Duodenal mucosa (tissue), 2 donors: Measurements from ENCODE around the gene KCTD10.

Source experiments
- H3K27ac ChIP-seq: one replicate; pipeline ENCODE4 v1.7.0; 2013; ENCODE audit warnings: low read depth, low read length
- H3K27me3 ChIP-seq, 2 donors: one replicate each; pipeline ENCODE4 v1.7.0; 2013; ENCODE audit warnings: low read length in 2 of 2, control low read depth in 1 of 2; ENCODE audit not compliant: insufficient read depth in 2 of 2, control insufficient read depth in 1 of 2
- H3K36me3 ChIP-seq, 2 donors: one replicate each; pipeline ENCODE4 v1.7.0; 2013; ENCODE audit warnings: low read length in 2 of 2, control low read depth in 1 of 2; ENCODE audit not compliant: insufficient read depth in 2 of 2, control insufficient read depth in 1 of 2
- H3K4me1 ChIP-seq, 2 donors: one replicate each; pipeline ENCODE4 v1.7.0; 2013; ENCODE audit warnings: low read length in 2 of 2, control low read depth in 1 of 2; ENCODE audit not compliant: insufficient read depth in 2 of 2, control insufficient read depth in 1 of 2
- H3K4me3 ChIP-seq, 2 donors: one replicate each; pipeline ENCODE4 v1.7.0; 2013; ENCODE audit warnings: low read length in 2 of 2, low read depth in 1 of 2
- H3K9ac ChIP-seq, 2 donors: one replicate each; pipeline ENCODE4 v1.7.0; 2013; ENCODE audit warnings: low read length in 2 of 2, low read depth in 1 of 2
- H3K9me3 ChIP-seq, 2 donors: one replicate each; pipeline ENCODE4 v1.7.0; 2013; ENCODE audit warnings: low read length in 2 of 2, control low read depth in 1 of 2; ENCODE audit not compliant: control insufficient read depth in 1 of 2

Gene KCTD10

DNA sequence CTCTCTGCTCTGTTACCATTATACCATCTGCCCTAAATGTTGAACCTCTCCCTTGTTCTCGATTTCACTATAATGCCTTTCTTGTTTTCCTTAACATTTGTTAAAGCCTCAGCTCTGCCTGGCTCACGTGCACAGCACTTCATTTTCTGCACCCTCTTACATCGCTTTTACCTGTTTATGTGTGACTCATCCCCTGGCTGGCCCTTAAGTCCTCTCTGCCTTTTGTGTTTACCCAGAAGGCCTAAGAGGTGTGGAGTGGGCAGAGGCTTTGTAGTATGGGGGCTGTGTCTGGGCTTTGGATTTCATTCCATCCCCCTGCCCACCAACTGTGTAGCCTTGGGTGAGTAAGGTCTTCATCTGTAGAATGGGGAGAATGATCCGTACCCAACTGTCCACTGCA, 36.9 kb upstream of the KCTD10 start:
- no peak overlapping the region for H3K9ac ChIP-seq
- no peak overlapping the region for H3K4me3 ChIP-seq
- no peaks in the 10 kb centered on the region for H3K9me3 ChIP-seq
- H3K4me1 ChIP-seq = no peaks in the 10 kb centered on the region
- peaks cover 40 to 75% of the 10 kb centered on the region in 2 donors for H3K36me3 ChIP-seq
- H3K27ac ChIP-seq = no peak overlapping the region
- no peaks in the 10 kb centered on the region for H3K27me3 ChIP-seq

DNA sequence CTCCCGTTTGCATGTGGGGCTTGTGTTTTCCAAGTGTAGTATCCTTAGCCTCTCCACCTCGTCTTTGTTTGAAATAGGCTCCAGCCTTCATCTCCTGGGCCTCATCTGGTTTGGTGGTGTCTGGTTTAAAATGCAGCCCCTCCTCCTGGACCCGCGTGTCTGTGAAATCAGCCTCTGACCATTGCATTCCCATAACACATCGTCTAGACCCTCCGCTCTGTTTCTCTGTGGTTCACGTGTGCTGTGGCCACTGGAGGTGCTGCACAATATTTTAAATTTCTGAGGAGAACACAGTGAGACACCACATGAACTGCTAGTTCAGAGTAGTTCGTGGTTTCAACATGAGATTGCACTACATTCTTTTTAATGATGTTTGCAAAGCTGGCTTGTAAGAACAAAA, 36.0 kb upstream of the KCTD10 start:
- Histone ChIP-seq H3K27ac (no peak overlapping the region), H3K4me1 (no peaks in the 10 kb centered on the region), H3K9me3 (no peaks in the 10 kb centered on the region), H3K4me3 (no peak overlapping the region), H3K27me3 (no peaks in the 10 kb centered on the region), H3K9ac (no peak overlapping the region), H3K36me3 (peaks cover 41 to 81% of the 10 kb centered on the region in 2 donors)

DNA sequence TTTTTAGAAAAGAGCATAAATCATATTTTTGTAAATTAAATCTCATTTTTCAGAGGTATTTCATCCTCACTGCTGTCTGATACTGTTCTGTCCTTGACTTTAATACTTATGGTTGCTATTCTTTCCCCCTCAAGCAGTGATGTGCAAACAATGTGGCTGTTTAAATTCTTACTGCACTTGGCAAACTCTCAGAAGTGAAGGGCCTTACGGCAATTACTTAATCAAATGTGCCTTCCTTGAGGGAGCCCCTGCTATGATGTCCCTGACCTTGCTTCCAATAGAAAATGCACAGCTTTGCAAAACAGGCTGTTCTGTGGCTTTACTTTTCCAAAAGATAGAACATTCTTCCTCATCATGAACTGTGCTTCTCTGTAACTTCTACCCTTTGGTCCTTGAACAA, 35.5 kb upstream of the KCTD10 start:
- H3K27ac ChIP-seq = no peak overlapping the region
- H3K4me3 ChIP-seq = no peak overlapping the region
- H3K36me3 ChIP-seq = peaks cover 41 to 81% of the 10 kb centered on the region in 2 donors
- H3K9me3 ChIP-seq = no peaks in the 10 kb centered on the region
- H3K4me1 ChIP-seq = no peaks in the 10 kb centered on the region
- H3K27me3 ChIP-seq = no peaks in the 10 kb centered on the region
- no peak overlapping the region for H3K9ac ChIP-seq

DNA sequence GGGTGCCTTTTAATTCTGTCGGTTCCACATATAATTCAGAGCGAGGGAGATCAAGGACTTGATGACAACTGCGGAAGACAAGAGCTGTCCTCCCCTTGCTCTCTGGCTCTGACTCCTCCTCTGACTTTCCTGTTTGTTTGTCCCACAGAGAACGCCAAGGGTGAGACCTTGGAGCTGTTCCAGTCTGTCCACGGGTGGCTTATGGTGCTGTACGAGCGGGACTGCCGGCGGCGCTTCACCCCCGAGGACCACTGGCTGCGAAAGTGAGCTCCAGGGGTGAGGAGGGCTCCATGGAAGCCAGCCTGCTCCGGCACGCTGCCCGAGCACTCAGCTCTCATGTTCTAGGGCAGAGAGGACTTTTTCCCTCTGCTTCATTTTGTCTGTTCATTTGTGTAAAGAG, 33.1 kb upstream of the KCTD10 start:
- Histone ChIP-seq H3K27me3 (no peaks in the 10 kb centered on the region), H3K36me3 (peaks cover 55 to 90% of the 10 kb centered on the region in 2 donors), H3K9ac (no peak overlapping the region), H3K4me1 (no peaks in the 10 kb centered on the region), H3K27ac (no peak overlapping the region), H3K4me3 (no peak overlapping the region), H3K9me3 (no peaks in the 10 kb centered on the region)

DNA sequence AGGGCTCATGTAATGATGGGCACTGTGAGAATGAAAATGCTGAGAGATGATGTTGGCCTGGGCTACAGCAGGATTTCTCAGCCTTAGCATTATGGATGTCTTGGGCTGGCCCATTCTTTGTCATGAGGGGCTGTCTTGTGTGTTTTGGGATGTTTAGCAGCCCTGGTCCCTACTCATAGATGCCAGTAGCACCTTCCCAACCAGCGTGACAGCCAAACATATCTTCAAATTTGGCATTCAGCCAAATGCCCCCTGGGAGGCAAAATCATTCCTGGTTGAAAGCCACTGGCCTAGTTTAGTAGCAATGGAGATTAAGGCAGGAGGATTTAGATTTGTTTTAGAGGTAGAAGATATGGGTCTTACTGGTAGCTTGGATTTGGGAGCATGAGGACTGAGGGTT, 27.0 kb upstream of the KCTD10 start:
- no peak overlapping the region for H3K27ac ChIP-seq
- H3K9ac ChIP-seq = no peak overlapping the region

DNA sequence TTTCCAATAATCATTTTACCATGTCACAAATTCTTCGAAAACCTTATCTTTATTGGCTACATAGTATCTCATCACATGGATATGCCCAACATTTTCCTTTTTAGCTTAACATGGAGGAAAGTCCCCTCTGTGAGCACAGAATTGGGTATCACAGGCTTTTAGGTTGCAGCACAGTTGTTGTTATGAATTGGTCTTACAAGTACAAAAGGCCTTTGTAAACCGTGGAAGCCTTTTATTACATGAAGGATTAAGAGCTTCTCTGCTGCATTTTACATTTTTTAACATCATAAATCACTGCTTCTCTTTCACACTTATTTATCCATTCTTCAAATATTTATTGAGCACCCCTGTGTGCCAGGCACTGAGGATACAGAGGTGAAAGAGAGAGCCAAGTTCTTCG, 26.5 kb upstream of the KCTD10 start:
- H3K9ac ChIP-seq = no peak overlapping the region
- H3K36me3 ChIP-seq = peaks cover 65 to 92% of the 10 kb centered on the region in 2 donors
- H3K27me3 ChIP-seq = no peaks in the 10 kb centered on the region
- H3K4me3 ChIP-seq = no peak overlapping the region
- no peaks in the 10 kb centered on the region for H3K9me3 ChIP-seq
- no peak overlapping the region for H3K27ac ChIP-seq
- H3K4me1 ChIP-seq = no peaks in the 10 kb centered on the region

More for the DNA sequence above, 27.0 kb upstream of the KCTD10 start:
- peaks cover 65 to 90% of the 10 kb centered on the region in 2 donors for H3K36me3 ChIP-seq
- H3K4me1 ChIP-seq = no peaks in the 10 kb centered on the region
- H3K27me3 ChIP-seq = no peaks in the 10 kb centered on the region
- H3K4me3 ChIP-seq = no peak overlapping the region
- H3K9me3 ChIP-seq = no peaks in the 10 kb centered on the region

DNA sequence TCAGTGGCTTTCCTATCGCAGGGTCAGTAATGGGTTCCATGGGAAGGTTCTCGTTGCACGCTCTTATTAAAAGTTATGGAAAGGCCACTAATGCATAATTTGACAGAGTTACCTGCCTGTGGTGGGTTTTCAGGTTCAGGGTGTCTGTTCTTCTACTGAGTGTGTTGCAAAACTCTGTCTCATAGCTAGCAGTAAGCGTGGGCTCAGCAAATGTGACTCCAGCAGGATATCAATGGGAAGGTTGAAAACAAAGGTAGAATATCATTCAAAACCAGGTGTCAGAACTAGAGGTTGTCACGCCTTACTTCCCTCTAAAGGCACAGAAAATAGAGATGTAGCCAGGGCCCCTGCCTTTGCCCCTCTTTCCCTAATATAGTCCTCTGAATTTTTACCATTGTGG, 25.2 kb upstream of the KCTD10 start:
- Histone ChIP-seq H3K27ac (no peak overlapping the region), H3K4me3 (no peak overlapping the region), H3K4me1 (no peaks in the 10 kb centered on the region), H3K9me3 (no peaks in the 10 kb centered on the region), H3K36me3 (peaks cover 65 to 92% of the 10 kb centered on the region in 2 donors), H3K27me3 (no peaks in the 10 kb centered on the region), H3K9ac (no peak overlapping the region)

DNA sequence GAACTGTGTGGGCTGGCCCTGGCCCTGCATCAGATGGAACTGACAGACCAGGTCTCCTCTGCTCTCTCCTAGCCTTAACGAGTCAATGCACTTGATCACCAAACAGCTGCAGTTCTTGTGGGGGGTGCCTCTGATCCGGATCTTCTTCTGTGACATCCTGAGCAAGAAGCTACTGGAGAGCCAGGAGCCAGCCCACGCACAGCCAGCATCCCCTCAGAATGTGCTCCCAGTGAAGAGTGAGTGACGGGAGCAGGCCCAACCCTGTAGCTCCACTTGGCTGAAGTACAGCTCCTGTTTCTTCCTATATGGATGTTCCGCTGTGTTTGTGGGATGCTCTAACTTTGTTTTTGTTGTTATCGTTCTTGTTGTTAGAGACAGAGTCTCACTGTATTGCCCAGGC, 24.2 kb upstream of the KCTD10 start:
- Histone ChIP-seq H3K9ac (no peak overlapping the region), H3K27ac (no peak overlapping the region), H3K4me1 (no peaks in the 10 kb centered on the region), H3K36me3 (peaks cover 56 to 82% of the 10 kb centered on the region in 2 donors), H3K4me3 (no peak overlapping the region), H3K27me3 (no peaks in the 10 kb centered on the region), H3K9me3 (no peaks in the 10 kb centered on the region)

DNA sequence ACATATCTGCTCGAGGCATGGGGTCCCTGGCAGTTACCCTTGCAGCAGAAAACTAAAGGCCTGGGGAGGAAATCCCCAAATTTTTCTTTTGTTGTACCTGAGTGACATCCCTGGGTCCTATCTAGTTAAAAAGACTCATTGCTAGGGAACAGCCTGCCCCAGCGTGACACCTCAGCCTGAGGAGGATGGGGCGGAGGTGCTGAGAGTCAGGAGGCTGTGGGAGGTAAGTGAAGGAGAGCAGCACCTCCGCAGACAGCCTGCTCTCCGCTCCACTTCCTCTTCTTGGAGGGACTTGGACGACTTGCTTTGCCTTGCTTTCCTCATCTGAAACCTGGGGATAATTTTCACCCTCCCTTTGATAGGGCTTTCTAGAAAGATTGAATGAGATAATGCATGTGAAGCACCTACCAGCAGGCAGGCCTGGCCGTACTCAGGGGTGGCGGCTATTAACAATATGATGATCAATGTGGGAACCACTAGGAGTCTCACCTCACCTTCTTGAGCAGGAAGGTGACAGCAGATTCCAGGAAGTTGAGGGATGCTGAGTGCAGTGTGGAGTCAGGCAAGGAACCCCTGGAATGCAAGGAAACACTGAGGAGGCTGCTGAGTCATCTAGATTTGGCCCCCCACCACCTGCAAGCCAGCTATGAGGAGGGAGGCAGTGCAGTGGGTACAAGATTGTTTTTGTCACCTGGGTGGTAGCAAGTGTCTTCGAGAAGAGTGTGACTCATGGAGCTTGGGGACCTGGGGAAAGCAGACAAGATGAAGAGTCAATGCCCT, 23.5 kb upstream of the KCTD10 start:
- Histone ChIP-seq H3K4me3 (no peak overlapping the region), H3K9me3 (no peaks in the 10 kb centered on the region), H3K36me3 (peaks cover 52 to 76% of the 10 kb centered on the region in 2 donors), H3K4me1 (no peaks in the 10 kb centered on the region), H3K27me3 (no peaks in the 10 kb centered on the region), H3K27ac (no peak overlapping the region), H3K9ac (no peak overlapping the region)

DNA sequence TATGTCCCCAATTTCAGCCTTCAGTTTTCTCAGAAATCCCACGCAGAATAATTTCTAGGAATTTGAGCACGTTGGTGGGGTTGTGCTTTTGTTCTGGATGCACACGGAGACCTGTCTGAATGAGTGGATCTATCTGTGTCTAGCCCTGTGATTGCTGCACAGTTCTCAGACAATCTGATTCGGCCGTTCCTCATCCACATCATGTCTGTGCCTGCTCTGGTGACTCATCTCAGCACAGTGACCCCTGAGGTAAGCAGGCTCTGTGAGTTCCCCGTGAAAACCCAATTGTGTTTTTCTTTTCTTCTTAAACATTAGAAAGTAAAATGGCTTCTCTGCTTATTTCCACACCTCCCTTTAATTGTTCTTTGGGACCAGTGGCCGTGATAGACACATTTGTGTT, 20.6 kb upstream of the KCTD10 start:
- H3K36me3 ChIP-seq = peaks cover 46 to 68% of the 10 kb centered on the region in 2 donors
- no peaks in the 10 kb centered on the region for H3K4me1 ChIP-seq
- no peaks in the 10 kb centered on the region for H3K27me3 ChIP-seq
- no peaks in the 10 kb centered on the region for H3K9me3 ChIP-seq
- no peak overlapping the region for H3K4me3 ChIP-seq
- H3K9ac ChIP-seq = no peak overlapping the region
- H3K27ac ChIP-seq = no peak overlapping the region
